ENCODE data around the gene GNAQ. TPM values are rescaled to one million over a fixed set of nuclear protein-coding genes. Genes with fewer than 3 reads are reported as not detected.

Gene GNAQ
- polyA plus RNA-seq, 2 of the 4 experiments (the other 2 are of a cell fraction), result 17.9 to 60.0 TPM

GRCh38 chr9:78073722-78074121 is 42.1 kb upstream of the GNAQ start:
- Histone ChIP-seq H3K4me3 (no peak overlapping the region), H3K4me1 (no peaks in the 10 kb centered on the region), H3K9me3 (peaks cover 3% of the 10 kb centered on the region; the same call in 1 of the 3 replicates), H3K27ac (no peak overlapping the region), H3K4me2 (no peak overlapping the region)
- FAIRE-seq (no peak), ATAC-seq (peak in 1 of 2 experiments; percentile 30; a peak in 2 of 6 replicates), DNase-seq (ENCODE audit: low read depth in 1 of 2, low spot score in 1 of 2) (no peak)
- ChIA-PET POLR2A (no interaction called here), CTCF (interaction anchor here (1.1 kb wide), 1 partner anchor 18 kb away, joined by 3 read pairs; no protein-coding TSS in a partner anchor)
- no peak for TF ChIP-seq HDAC2 (IDR thresholded peaks at IDR 0.05)
- TF ChIP-seq, protein P1, sequence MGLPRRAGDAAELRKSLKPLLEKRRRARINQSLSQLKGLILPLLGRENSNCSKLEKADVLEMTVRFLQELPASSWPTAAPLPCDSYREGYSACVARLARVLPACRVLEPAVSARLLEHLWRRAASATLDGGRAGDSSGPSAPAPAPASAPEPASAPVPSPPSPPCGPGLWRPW (IDR thresholded peaks at IDR 0.05), result no peak
- TF ChIP-seq MAFK (IDR thresholded peaks at IDR 0.05; ENCODE audit: partially characterized antibody), result peak; percentile 28
- 0 out of 2 replicates have a peak, but pooled peaks have one; percentile 21 for TF ChIP-seq MAX (IDR thresholded peaks at IDR 0.05)
- TF ChIP-seq RARB (CRISPR knock-in tag; IDR thresholded peaks at IDR 0.05), result no peak
- no peak for TF ChIP-seq POLR2A (IDR thresholded peaks at IDR 0.05; ENCODE audit: low read length)
- no peak for TF ChIP-seq FOXS1 (CRISPR knock-in tag; IDR thresholded peaks at IDR 0.05)
- no peak for TF ChIP-seq TP53 (CRISPR knock-in tag; IDR thresholded peaks at IDR 0.05)
- TF ChIP-seq CEBPB (IDR thresholded peaks at IDR 0.05), result no peak
- WGBS (ENCODE audit: missing lambda C conversion rate), result 9% methylated on average over 8 of the region's 8 CpGs

GRCh38 chr9:78072586-78073199 is 41.1 kb upstream of the GNAQ start:
- CTCF ChIA-PET, result no interaction called here
- 21% methylated on average over 3 of the region's 3 CpGs for WGBS (ENCODE audit: missing lambda C conversion rate)
- TF ChIP-seq RNF2 (IDR thresholded peaks at IDR 0.05; ENCODE audit: borderline replicate concordance, low read depth) (no peak), JUNB (IDR thresholded peaks at IDR 0.05) (no peak), CBX8 (IDR thresholded peaks at IDR 0.05) (0 out of 2 replicates have a peak, but pooled peaks have one; percentile 24)
- POLR2A ChIA-PET, result no interaction called here
- no peak for DNase-seq (ENCODE audit: low read depth in 1 of 2, low spot score in 1 of 2)
- ATAC-seq, result no peak
- no peak overlapping the region for H3K4me2 ChIP-seq
- peaks cover 3% of the 10 kb centered on the region; the same call in 1 of the 3 replicates for H3K9me3 ChIP-seq
- H3K4me3 ChIP-seq, result no peak overlapping the region
- H3K4me1 ChIP-seq, result no peaks in the 10 kb centered on the region
- H3K27ac ChIP-seq, result no peak overlapping the region
- no peak for FAIRE-seq

DNA sequence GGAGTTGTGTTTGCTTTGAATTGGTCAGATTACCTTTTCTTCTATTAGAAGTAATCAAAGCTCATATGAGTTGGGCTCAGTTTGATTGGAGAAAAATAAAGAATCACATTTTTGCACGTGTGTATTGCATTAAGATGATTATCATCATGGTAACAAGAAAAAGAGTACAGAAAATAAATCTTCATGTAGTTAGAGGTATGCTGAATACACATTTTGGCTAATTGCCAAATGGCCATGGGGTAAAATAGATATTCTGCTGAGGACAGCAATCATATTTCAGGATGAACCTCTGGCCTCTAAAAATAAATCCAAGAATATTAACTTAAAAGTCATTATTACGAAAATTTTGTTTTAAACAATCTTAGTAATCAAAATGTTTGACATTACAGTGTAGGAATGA is 38.9 kb upstream of the GNAQ start:
- DNase-seq (ENCODE audit: low read depth in 1 of 2, low spot score in 1 of 2) (no peak), ATAC-seq (no peak), FAIRE-seq (no peak)
- 1% methylated on average over 2 of the region's 2 CpGs for WGBS (ENCODE audit: missing lambda C conversion rate)
- TF ChIP-seq NPAS2 (CRISPR knock-in tag; IDR thresholded peaks at IDR 0.05; ENCODE audit: borderline replicate concordance), result no peak
- TF ChIP-seq ZFP36 (IDR thresholded peaks at IDR 0.05; ENCODE audit: borderline replicate concordance, partially characterized antibody), result no peak
- no peak for TF ChIP-seq EP300 (IDR thresholded peaks at IDR 0.05)
- no peak for TF ChIP-seq PBX3 (IDR thresholded peaks at IDR 0.05)
- TF ChIP-seq, protein P1 (IDR thresholded peaks at IDR 0.05), result no peak
- no peak for TF ChIP-seq CBX8 (IDR thresholded peaks at IDR 0.05)
- no peak for TF ChIP-seq HOXB5 (CRISPR knock-in tag; IDR thresholded peaks at IDR 0.05)
- TF ChIP-seq FOSB (CRISPR knock-in tag; IDR thresholded peaks at IDR 0.05), result no peak
- TF ChIP-seq CHD4 (IDR thresholded peaks at IDR 0.05; ENCODE audit: borderline replicate concordance), result no peak
- TF ChIP-seq MAX (IDR thresholded peaks at IDR 0.05), result no peak
- Histone ChIP-seq H3K27ac (no peak overlapping the region), H3K9me3 (peaks cover 10% of the 10 kb centered on the region; the same call in 2 of the 3 replicates), H3K4me2 (no peak overlapping the region), H3K4me3 (no peak overlapping the region), H3K4me1 (no peaks in the 10 kb centered on the region)
- ChIA-PET POLR2A (no interaction called here), CTCF (interaction anchor here (1.4 to 2.1 kb wide), 2 partner anchors 13 to 36 kb away, joined by 3 to 4 read pairs; no protein-coding TSS in a partner anchor)

- no peak overlapping the region for H3K27ac ChIP-seq
- H3K4me1 ChIP-seq, result no peaks in the 10 kb centered on the region
- ChIA-PET CTCF (no interaction called here), POLR2A (no interaction called here)
- peaks cover 11% of the 10 kb centered on the region; the same call in 2 of the 3 replicates for H3K9me3 ChIP-seq
- no peak for TF ChIP-seq FOXS1 (CRISPR knock-in tag; IDR thresholded peaks at IDR 0.05)
- no peak for TF ChIP-seq NPAS2 (CRISPR knock-in tag; IDR thresholded peaks at IDR 0.05; ENCODE audit: borderline replicate concordance)
- TF ChIP-seq, protein P2, sequence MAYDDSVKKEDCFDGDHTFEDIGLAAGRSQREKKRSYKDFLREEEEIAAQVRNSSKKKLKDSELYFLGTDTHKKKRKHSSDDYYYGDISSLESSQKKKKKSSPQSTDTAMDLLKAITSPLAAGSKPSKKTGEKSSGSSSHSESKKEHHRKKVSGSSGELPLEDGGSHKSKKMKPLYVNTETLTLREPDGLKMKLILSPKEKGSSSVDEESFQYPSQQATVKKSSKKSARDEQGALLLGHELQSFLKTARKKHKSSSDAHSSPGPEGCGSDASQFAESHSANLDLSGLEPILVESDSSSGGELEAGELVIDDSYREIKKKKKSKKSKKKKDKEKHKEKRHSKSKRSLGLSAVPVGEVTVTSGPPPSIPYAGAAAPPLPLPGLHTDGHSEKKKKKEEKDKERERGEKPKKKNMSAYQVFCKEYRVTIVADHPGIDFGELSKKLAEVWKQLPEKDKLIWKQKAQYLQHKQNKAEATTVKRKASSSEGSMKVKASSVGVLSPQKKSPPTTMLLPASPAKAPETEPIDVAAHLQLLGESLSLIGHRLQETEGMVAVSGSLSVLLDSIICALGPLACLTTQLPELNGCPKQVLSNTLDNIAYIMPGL (CRISPR knock-in tag; IDR thresholded peaks at IDR 0.05; ENCODE audit: borderline replicate concordance), result no peak
- no peak for TF ChIP-seq POLR2AphosphoS2 (conservative IDR thresholded peaks at IDR 0.05; ENCODE audit: low read length)
- TF ChIP-seq SMC3 (IDR thresholded peaks at IDR 0.05), result no peak
- no peak for TF ChIP-seq USF2 (IDR thresholded peaks at IDR 0.05)
- TF ChIP-seq CBX2 (IDR thresholded peaks at IDR 0.05; ENCODE audit: borderline replicate concordance, low read depth), result no peak
- no peak for TF ChIP-seq GATA3 (IDR thresholded peaks at IDR 0.05; ENCODE audit: borderline replicate concordance)
- no peak for TF ChIP-seq CHD4 (IDR thresholded peaks at IDR 0.05; ENCODE audit: borderline replicate concordance)
- TF ChIP-seq EP300 (IDR thresholded peaks at IDR 0.05), result no peak
- no peak for TF ChIP-seq MAX (IDR thresholded peaks at IDR 0.05)
- no peak for TF ChIP-seq EHF (CRISPR knock-in tag; IDR thresholded peaks at IDR 0.05)
- no peak for TF ChIP-seq HDAC2 (IDR thresholded peaks at IDR 0.05)
- DNase-seq (ENCODE audit: low read depth in 1 of 2, low spot score in 1 of 2), result no peak
- ATAC-seq, result no peak
- H3K4me2 ChIP-seq, result no peak overlapping the region
- WGBS (ENCODE audit: missing lambda C conversion rate), result 34% methylated on average over 3 of the region's 3 CpGs
- FAIRE-seq, result no peak
- H3K4me3 ChIP-seq, result no peak overlapping the region
These were observed 32.5 kb upstream of the GNAQ start for GRCh38 chr9:78064075-78064474.
